Stimulated activated CD8-positive, alpha-beta memory T cell treated with anti-CD3 and anti-CD28 coated beads, Interleukin-12 subunit alpha, Interleukin-12 subunit beta, amount 100 ng/mL, for 24 hours (primary cell): ENCODE measurements around the gene POGZ.
"Not testable (repeated sequence)": the region's sequence is repeated elsewhere in the genome, so short reads cannot be mapped to it uniquely, and the experiment has no call there.

Experiments used
- DNase-seq: peaks from one replicate; pipeline ENCODE4 v3.0.0-alpha.2; 2020; ENCODE audit errors: extremely low read depth

The POGZ gene

DNA sequence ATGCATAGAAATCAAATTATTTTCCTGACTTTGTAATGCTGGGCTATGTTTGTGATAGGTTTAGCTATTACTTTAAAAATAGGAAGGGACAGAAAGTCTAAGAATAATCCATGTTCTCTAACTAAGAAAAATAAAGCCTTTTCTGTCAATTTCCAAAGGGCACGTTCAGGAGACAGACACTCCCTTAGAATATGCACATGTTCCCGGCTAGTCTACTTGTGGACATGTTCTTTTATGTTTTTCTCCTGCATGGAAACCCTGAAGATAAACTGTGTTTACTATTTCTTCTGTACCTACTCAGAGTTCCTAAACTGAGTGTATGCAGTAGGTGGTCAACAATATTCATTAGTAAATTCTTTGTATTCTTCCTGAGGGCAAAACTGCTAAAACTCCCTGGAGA is 47.4 kb downstream of the POGZ start:
- DNase-seq, result no peak

DNA sequence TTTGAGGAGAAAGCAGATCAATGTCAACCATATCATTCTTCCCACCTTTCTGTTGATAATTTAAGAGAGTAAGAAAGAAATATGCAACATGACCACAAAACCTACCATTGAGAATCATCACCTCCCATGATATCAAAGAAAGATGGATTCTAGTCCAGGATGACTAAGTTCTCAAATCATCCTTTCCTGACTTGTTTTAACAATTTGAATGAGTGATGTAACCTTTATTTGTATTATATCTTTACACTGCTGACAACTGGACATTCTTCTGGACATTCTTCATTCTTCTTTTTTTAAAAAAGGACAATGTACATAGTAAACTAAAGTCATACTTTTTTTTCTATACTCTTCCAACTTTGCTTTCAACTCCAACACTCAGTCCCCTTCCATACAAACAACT is 50.4 kb downstream of the POGZ start:
- no peak for DNase-seq

DNA sequence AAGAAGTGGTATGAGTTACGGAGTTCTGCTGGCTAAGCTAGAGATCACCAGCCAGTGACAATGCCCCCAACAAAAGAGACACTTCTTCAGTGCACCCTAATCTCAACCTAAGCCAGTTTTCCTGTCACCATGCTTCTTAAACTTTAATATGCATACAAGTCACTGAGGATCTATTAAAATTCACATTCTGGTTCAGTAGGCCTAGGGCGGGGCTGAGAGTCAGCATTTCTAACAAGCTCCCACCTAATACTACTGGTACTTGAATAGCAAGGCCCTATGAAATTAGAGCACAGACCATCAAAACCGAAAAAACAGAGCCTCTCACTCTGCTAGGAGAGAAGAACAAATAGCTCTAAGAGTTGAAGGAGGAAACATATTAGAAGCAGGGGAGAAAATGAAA is 52.0 kb downstream of the POGZ start:
- no peak for DNase-seq

DNA sequence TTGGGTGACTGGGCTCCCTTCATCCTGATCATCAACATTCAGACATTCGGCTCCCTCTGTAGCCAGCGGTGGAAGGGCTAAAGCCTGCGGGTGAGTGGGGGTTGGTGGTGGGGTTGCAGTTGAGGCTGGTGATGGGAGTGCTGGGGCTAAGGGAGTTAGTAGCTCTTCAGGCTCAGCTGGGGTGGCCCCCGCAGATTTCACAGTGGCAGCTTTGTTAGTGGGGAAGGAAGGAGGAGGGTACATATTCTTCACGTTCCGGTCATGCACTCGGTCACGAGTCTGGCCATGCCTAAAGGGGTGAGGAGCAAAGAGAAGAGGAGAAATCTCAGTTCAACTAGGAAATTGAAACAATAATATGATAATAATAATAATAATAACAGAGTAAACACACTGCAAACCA is 53.1 kb downstream of the POGZ start:
- no peak for DNase-seq

DNA sequence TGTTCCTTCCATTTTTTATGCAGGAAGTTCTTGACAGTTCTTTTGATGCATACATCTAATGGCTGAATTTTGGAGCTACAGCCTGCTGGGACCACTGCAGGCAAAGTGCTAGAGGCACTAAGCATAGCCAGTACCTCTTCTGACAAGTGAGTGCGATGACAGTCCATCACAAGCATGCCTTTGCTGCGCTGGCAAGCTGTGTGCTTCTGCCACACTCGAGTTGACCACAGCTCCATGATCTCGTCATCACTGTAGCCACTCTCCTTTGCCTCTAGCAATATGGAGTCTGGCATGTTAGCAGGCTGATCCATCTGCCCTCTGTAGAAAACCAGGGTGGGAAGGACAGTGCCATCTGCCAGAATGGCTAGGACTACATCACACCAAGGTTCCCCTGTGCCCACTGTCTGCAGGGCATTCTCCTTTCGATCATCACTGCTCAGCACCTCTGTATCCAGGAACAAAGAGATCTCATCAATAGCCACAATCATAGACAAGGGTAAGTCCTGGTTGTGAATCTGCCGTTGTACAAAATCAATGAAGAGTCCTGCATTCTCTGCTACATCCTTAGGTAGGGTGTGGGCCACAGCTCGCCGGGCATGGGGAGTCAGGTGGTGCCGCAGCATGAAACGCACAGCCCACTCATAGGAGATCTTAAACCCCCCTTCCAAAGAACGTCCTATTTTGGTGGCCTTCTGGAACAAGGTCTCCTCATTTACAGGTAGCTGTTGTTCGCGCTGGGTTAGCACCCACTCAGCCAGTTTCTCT is 53.9 kb downstream of the POGZ start:
- DNase-seq, result no peak

DNA sequence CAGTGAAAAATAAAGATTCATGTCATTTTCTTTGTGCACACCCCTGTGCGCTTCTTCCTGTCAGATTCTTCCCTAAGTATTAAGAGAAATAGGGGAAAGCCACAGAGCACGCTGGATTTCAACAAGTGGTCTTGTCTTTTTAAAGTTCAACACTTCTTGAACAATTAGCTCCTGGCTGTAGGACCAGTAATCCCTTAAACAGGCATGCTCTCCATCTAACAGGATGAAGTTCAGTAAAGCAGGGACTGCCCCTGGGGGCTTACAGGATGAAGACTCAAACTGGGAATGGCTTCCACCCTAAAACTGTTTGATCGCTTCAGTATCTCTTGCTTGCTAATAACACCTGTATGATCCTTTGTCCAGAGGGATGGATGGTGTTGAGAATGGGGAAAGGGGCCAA is 55.7 kb downstream of the POGZ start:
- DNase-seq, result no peak

DNA sequence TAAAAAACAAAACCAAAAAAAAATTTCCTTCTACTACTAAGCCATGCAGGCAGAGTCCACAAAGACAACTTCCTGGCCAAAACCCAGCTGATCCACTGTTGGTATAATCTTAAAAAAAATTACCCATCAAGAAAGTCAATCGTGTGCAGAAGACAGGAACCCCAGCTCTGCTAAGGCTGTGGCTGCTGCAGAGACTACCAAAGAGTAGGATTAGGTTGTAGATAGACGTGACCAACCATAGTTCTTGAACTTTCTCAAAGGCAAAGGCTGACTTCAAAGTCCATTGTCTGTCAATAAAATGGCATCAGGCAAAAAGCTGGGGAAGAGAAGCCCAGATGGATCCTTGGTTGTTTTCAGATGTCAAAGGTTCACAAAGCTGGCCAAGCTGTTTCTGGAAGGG is 56.5 kb downstream of the POGZ start:
- no peak for DNase-seq

DNA sequence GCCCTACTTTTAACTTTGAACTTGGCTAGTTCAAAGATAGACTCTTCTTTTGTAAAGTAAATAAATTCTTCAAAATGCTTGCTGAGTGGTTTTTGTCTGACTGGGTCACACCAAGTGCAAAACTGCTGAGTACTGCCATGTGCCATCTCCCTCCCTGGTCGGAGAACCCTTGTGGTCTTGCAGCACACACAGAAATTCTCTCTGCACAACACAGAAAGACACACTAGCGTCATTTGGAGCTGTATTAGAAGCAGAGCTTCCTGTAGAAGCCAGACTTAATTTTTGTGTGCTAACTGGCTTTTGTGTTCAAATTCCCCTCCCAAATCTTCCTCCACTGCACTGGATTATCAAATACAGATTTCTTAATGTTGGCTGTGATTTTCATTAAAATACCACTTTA is 57.4 kb downstream of the POGZ start:
- no peak for DNase-seq

DNA sequence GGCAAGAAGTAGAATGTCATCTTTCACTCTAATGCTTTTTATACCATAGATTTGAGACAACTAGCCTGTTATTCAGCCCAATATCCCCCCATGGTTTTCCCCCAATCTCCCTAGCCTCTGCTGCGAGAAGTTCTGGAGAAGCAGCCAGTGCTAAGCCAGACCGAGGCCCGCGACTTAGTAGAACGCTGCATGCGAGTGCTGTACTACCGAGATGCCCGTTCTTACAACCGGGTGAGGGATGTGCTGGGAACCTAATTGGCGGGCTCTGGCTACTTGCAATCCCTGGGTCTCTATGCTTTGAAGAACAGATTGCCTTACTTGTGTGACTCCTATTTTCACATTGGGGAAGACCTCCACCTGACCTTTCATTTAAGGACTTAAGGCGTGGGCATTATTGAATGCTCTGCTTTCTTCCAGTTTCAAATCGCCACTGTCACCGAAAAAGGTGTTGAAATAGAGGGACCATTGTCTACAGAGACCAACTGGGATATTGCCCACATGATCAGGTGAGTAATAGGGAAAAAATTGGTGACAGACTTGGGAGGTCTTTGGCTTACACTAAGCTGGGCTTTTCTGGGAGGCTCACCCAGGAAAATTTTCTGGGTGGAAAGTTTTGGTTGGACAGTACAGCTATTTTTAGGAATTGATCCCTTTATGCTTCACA is 58.0 kb downstream of the POGZ start:
- DNase-seq, result no peak

DNA sequence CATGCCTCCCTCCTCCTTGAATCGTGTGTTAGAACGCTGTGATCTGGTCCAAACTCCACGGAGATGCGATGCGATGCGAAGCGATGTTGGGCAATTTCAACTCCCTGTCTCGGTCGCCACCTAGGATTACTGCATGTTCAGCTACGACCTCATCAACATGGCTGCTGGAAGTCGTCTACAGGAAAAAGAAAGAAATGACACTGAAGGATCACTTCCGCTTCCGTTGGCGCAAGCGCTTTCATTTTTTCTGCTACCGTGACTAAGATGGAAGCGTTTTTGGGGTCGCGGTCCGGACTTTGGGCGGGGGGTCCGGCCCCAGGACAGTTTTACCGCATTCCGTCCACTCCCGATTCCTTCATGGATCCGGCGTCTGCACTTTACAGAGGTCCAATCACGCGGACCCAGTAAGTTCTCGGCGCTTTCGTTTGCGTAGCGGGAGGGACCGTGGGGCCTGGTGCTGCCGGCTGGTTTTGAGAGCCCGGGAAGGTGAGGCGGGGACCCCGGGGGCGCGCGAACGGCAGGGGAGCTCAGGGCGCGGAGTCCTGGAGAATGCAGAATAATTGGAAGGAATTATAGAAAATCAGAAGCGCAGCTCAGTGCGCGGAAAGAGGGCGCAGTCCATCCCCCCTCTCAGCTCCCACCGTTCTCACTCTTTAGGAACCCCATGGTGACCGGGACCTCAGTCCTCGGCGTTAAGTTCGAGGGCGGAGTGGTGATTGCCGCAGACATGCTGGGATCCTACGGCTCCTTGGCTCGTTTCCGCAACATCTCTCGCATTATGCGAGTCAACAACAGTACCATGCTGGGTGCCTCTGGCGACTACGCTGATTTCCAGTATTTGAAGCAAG is 59.7 kb downstream of the POGZ start, which contains the start of gene PSMB4:
Gene PSMB4, plus strand, starts transcription at position 250 of the 848 bp plus-strand sequence. Its CDS starts 15 bp downstream, at position 265.
- peak; percentile 53 for DNase-seq

DNA sequence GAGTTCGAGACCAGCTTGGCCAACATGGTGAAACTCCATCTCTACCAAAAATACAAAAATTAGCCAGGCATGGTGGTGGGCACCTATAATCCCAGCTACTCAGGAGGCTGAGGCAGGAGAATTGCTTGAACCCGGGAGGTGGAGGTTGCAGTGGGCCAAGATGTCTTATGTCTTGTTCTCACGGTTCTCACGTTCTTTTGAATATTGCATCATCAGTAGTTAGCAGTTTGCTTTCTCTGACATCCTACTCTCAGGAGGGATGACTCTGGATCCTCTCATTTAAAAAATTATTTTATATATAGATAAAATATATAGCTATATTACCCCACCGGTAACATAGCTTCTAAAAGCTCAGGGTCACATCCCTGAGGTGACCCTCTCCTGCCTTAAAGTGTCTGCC is 63.0 kb downstream of the POGZ start:
- DNase-seq, result not testable (repeated sequence)

DNA sequence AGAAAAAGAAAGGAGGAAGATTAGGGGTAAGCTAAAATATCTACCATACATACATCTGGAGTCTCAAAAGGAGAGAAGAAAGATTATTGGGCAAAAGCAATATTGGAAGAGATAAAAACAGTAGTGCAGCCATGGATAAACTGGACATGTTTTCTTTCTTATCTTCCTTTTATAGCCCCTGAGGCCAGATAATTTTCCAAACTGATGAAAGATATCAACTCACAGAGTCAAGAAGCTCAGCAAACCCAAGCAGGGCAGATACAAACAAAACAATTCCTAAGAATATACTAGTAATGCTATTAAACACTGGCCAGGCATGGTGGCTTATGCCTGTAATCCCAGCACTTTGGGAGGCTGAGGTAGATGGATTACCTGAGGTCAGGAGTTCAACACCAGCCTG is 65.7 kb downstream of the POGZ start:
- DNase-seq, result no peak

DNA sequence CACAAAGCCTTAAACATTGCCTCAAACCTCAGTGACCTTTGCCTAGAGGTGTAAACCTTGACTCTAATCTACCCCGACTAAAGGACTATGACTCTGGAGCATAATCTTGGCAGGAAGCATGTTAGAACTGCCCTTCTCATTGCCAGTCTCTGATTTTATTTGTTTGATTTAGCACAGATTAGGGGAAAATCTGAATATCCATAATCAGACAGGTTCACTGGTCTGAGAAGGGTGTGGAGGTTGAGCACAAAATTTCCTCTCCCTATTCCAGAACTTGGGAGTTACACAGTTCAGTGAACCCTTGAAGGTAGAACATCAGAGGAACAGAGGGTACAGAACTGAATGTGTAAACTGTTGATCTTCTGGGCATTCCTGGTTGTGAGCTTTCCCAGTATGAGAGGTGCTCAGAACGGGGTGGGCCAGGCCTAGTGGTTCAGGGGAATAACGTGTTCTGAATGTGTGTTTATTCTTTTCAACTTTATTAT is 68.2 kb downstream of the POGZ start:
- no peak for DNase-seq

DNA sequence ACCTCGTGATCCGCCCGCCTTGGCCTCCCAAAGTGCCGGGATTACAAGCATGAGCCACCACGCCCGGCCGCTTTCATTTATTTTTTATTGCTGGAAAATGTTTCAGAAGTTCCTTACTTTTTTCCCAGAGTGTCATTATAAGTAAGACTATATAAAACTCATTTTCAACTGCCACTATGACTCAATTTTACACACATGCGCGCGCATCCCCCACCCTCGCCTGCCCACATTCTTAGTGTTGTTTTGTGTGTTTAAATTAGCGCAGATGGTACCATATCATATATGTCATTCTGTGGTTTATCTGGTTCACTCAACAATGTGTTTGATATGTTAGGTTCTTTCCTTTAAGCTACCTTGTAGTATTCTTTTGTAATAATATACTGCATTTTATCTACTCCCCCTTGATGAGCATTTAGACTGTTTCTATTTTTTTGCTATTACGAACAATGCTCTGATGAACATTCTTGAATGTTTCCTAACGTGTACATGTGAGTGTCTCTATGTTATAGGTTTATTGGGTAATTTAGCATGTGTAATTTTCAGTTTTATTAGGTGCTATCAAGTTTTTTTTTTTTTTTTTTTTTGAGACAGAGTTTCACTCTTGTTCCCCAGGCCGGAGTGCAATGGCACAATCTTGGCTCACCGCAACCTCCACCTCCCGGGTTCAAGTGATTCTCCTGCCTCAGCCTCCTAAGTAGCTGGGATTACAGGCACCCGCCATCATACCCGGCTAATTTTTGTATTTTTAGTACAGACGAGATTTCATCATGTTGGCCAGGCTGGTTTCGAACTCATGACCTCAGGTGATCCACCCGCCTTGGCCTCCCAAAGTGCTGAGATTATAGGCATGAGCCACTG is 68.8 kb downstream of the POGZ start:
- DNase-seq, result not testable (repeated sequence)

DNA sequence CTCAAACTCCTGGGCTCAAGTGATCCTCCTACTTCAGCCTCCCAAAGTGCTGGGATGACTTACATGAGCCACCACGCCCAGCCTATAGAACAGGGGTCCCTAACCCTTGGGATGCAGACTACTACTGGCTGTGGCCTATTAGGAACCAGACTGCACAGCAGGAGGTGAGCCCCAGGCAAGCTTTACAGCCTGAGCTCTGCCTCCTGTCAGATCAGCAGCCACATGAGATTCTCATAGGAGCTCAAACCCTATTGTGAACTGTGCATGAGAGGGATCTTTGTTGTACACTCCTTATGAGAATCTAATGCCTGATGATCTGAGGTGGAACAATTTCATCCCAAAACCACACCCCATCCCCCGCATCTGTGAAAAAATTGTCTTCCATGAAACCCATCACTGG is 73.3 kb downstream of the POGZ start:
- DNase-seq, result no peak

DNA sequence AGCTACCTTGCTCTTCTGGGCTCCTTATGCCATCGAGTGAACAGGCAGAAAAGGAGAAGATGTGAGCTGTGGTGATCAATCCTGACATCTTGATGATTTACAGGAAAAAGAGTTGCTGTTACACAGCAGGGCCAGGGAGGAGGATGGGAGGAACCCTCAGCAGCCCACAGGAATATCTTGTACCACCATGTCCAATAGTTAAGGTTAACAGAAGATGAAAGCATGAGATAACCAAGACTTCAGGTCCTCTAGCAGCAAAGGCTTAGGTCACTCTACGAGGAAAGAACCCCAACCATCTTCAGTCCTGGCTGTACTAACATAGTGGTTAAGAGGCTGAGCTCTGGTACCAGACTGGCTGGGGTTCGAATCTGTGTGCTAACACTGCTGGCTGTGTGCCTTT is 74.7 kb downstream of the POGZ start:
- no peak for DNase-seq

DNA sequence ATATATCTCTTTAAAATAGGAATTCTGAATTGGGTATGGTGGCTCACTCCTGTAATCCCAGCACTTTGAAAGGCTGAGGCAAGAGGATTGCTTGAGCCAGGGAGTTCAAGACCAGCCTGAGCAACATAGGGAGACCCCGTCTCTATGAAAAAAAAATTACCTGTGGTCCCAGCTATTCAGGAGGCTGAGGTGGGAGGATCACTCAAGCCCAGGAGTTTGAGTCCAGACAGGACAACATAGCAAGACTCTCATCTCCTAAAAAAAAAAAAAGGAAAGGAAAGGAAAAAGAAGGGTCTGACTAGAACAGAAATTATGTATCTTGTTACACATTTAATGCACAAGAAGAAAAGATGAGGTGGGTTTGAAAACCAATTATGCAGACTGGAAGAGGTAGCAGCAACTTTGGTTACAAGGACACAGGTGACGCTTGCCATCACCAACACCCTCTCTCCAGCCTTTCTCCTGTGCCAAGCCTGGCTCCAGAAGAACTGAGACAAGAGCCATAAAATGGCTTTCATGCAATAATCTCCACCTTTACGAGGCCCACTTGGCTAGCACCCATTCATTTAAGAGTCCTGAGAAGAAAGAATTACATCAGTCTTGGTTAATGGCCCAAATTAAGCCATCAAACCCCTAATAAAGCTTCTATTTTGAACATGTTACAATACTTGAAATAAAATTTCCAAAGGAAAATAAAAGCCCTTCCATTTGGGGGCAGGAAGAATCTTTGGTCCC is 82.0 kb downstream of the POGZ start:
- DNase-seq, result no peak

DNA sequence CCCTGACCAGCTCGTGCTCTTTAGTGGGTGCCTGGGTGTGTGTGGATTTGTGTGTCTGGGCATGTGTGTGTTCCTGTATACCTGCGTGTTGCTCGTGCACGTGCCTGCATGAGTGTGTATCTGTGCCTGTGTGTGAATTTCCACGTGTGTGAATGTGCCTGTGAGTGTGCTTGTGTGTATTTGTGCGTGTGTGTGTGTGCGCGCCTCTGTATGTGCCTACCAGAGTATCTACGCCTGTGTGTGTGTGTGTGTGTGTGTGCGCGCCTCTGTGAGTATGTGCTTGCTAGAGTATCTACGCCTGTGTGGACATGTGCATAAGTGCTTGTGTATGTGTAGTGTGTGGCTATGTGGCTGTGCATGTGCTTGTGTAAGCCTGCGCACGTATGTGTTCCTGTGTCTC is 86.1 kb downstream of the POGZ start:
- DNase-seq, result no peak

DNA sequence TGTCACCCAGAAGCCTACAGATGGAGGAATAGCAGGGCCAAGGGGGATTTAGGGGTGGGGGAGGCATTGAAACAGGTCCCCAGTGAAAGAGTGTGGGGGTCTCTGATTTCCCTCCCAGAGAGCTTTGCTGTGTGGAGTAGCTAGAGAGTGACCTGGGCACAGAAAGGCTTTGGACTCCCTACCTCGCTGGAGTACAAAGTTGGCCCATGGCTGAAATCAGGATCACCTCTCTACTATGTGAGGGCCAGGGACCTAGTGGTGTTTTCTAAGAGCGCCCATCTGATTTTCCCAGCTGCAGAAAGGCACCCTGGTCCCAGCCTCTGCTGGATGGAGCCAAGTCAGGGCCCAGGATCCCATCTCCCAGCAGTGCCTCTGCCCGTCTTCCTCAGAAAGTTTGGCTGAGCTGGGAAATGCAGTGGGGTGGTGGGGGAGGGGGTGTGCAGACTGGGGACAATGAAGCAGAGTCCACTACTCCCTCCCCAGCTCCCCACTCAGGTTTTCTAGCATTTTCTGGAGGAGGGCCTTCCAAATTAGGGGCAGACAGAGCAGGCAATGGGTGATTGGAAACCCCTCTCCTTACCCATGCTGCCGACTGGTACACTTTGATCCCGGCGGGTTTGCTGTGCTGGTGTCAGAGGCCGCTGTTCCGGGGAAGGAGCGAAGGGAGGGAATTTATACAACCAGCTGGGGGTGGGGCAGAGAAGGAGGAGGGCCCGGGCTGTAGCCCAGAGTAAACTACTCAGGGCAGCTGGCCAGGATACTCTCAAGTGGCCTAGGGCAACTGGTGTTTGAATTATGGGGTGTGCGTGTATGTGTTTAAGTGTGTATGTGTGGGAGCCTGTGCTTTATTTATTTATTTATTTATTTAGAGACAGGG is 87.0 kb downstream of the POGZ start, which contains the start of gene SELENBP1:
Gene SELENBP1, minus strand, starts transcription at position 648 of the 877 bp plus-strand sequence. Its CDS starts 64 bp downstream, at position 584.
- no peak for DNase-seq
